ENCODE results near the gene VPS52.
A peak's percentile ranks its signal among the peaks of the same experiment; 100 is the strongest.
"Not testable (repeated sequence)": the region's sequence is repeated elsewhere in the genome, so short reads cannot be mapped to it uniquely, and the experiment has no call there.

The VPS52 gene

DNA sequence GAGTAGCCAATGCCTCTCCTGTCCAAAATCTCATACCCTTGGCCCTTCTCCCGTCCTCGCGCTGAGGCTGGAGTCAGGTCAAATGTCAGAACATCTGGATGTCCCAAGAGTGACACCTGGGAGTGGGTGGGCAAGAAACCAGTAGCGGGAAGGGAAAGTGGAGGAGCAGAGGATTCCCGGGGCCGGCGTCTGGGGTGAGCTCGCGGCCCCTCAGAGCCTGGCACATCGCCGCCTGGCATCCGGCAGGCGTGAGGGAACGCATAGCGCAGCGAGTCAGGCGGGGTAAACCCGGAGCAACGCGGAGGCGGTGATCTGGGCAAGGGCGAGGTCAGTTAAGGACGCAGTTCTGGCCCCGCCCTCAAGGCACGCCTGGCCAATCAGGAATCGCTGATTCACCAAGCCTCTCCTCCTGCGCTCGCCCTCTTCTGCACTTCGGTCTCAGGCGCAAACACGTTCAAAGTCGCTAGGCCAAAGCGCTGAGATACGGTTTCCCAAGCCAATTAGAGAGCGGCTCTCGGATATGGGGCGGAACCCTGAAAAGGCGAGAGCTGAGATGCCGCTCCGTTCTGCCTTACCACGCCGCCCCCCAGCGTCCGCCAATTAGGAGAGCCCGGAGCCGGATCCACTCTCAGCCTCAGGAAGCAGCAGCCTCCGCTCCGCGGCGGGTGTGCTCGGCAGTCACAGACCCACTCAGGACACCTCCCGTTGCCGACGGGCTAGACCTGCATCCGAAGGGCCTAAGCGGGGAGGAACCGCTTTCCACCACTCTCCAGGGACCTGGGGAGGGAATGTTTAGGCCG is 22.5 kb downstream of the VPS52 start:
- DNase-seq: peak; percentile 93

- no peak for DNase-seq
These were observed 23.1 kb downstream of the VPS52 start for GRCh38 chr6:33248643-33248931.

DNA sequence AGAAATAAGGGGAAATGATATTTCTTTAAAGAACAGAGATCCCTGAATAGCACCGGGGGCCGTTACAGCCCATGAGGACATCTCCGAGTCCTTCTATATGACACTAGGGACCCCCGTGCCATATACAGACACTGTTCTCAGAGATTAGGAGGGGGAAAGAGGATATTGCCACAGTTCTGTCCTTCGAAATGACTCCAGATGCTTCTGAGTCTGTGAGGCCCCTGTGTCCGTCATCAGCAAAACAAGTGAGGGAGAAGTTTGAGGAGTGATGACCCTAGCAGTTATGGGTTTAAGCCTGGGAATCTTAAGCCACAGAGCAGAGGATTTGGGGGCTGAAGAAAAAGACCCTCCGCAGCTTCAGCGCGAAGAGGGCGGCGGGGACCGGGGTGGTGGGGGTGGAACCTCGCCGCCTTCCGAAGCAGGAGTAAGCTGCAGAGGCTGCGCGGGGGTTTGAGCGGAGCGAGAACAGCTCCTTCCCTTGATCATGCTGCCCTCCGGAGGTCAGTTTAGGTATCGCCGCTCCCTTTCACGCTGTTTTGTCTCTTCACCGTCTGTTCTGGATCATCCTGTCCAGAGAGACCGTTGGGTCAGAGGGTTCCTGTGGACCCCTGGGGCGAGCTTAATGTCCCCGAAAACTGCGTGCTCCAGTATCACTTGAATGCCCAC is 23.6 kb downstream of the VPS52 start:
- DNase-seq: peak; percentile 64

DNA sequence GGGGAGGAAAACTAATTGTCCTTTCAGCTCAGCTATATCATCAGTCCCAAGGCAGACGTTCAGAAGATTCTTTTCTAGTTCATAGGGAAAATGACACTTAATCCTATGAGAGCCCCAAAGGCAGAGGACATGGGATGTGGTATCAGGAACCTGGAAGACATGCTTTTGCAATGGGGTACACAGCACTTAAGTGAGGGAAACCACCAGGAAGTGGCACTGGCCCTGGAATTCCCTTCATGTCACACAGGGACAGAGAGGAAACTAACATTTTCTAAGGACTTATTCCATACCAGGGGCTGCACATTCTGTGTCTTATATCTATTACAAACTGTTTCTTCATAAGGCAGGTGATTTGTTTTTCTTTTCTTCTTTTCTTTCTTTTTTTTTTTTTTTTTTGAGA is 28.2 kb downstream of the VPS52 start:
- no peak for DNase-seq

GRCh38 chr6:33241968-33242367 is 29.7 kb downstream of the VPS52 start:
- no peak for DNase-seq

- DNase-seq: no peak
These were observed 33.9 kb downstream of the VPS52 start for GRCh38 chr6:33237741-33238140.

GRCh38 chr6:33236852-33237251 is 34.8 kb downstream of the VPS52 start:
- DNase-seq: no peak

GRCh38 chr6:33236328-33236727 is 35.3 kb downstream of the VPS52 start:
- no peak for DNase-seq

DNA sequence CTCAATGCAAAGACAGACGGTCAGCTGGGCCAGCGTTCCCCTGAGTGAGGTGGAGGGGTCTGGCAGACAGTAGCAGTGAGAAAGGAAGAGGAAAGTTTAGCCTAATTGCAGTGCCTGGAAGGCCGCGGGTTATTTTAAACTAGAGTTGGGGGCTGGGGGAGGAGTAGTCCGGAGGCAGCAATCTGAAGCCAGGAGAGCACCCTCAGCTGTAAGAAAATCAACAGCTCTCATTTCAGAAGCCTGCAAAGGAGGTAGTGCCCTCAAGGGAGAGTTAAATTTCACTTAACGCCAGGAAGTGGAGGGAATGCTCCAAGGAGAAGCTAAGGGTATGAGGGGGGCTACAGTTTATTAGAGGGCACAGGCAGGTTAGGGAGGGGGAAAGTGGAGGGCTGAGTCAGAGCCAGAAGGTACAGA is 36.4 kb downstream of the VPS52 start:
- no peak for DNase-seq

GRCh38 chr6:33226503-33227120 is 45.1 kb downstream of the VPS52 start:
- DNase-seq: not testable (repeated sequence)

DNA sequence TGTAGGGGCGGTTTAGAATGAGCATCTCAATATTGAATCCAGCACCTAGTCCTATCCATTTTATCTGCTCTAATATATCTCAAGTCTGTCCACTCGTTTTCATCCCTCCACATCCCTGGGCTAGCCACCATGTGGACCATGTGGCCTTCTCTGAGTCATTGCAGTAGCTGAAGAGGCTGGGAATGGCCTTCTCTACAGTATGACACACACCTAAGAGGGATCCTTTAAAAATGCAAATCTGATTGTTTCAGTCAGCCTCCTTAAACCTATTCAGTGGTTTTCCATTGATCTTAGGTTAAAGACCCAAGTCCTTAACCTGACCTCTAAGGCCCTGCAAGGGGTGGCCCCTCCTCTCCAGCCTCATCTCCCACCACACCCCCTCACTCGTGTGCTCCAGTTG is 54.0 kb downstream of the VPS52 start:
- no peak for DNase-seq

- DNase-seq: no peak
These were observed 54.4 kb downstream of the VPS52 start for GRCh38 chr6:33217246-33217645.

DNA sequence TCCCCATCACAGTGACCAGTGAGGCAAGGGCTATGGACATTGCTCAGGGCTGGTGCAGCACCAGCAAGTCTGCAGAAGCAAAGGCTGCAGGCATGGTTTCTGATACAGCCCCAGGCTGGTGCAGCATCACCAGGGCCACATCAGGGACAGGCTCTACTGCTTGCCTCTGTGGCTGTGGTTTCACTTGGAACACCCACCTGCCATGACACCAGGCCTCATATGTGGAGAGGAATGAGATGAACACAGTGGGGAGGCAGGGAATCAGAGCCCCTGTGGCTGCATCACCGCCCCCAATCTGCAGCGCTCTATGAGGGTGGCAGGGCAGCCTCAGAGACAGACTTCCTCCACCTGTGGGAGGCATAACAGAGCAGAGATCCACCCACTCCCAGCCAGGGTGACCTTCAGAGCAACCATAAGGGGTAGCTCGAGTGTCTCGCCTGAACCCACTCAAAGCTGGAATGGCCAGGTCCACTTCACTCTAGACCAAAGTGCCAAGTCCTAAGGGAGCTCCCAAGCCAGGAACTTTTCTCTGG is 55.5 kb downstream of the VPS52 start:
- DNase-seq: no peak

GRCh38 chr6:33215271-33216116 is 56.2 kb downstream of the VPS52 start:
- no peak for DNase-seq

DNA sequence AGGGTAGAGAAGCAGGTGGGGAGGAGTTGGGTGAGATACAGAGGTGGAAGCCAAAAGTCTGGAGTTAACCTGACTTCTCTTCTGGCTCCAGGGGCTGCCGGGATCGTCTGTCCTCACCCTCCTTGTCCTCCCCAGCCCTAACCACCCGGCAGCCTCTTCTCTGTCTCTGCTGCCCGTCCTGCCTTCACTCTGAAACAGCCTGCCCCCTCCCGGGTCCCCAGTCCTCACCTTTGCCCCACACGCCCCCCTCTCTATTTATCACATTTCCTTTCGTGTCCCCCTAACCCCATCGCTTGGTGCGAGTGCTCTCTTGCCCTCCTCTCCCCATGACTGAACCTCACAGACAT is 57.7 kb downstream of the VPS52 start:
- no peak for DNase-seq

- DNase-seq: no peak
These were observed 58.3 kb downstream of the VPS52 start for GRCh38 chr6:33213166-33213988.

DNA sequence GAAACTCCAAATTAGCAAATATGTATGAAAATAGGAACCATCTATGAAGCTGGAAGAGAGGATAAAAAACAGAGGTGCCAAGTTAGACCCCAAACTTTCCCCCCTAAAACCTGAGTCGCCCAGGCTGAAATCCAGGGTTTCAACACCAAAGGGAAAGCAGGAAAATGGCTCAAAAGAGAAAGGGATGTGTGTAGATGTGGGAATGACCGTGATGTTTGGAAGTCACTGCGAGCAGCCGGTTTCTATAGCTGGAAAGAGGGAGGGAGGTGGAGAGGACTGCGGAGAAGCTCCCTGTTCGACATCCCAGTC is 58.9 kb downstream of the VPS52 start:
- no peak for DNase-seq

DNA sequence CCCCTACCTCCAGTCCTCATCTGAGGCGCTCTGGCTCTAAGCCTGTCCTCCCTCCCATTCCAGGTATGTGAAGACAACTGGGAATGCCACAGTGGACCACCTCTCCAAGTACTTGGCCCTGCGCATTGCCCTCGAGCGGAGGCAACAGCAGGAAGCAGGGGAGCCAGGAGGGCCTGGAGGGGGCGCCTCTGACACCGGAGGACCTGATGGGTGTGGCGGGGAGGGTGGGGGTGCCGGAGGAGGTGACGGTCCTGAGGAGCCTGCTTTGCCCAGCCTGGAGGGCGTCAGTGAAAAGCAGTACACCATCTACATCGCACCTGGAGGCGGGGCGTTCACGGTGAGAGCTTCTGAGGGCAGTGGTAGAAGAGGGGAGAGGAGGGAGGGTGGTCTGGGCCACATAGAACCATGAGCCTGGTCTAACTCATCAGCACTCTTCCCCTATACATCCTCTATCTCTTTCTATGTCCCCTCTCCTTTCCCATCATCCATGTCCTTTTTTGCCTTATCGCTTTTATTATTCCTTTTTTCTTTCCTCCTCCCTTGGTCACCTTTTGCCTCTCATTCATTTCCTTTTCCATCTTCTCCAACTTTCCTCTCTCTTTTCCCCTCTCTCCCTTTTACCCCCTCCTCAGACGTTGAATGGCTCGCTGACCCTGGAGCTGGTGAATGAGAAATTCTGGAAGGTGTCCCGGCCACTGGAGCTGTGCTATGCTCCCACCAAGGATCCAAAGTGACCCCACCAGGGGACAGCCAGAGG is 59.8 kb downstream of the VPS52 start:
- no peak for DNase-seq

- DNase-seq: no peak
These were observed 60.5 kb downstream of the VPS52 start for GRCh38 chr6:33211136-33211535.

DNA sequence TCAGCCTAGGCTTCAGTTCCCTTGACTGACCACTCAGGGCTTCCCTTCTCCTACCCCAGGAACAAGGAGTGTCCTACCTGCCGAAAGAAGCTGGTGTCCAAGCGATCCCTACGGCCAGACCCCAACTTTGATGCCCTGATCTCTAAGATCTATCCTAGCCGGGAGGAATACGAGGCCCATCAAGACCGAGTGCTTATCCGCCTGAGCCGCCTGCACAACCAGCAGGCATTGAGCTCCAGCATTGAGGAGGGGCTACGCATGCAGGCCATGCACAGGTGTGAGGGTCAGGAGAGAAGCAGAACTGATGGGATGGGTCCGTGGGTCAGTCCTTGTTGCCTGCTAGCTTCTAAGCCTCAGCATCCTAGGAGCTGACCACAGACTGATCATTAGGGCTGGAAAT is 61.8 kb downstream of the VPS52 start:
- no peak for DNase-seq

GRCh38 chr6:33208091-33208967 is 63.3 kb downstream of the VPS52 start, which contains the start of gene RING1:
RING1 (plus strand) TSS chr6:33208500; CDS start chr6:33208823, 323 bp downstream.
- DNase-seq: peak; percentile 63

Measured in GOT3 (cell line).